Astrocyte (in vitro differentiated cells and primary cell): ENCODE data around the gene CYB5A. TPM values are rescaled to one million over a fixed set of nuclear protein-coding genes. Genes with fewer than 3 reads are reported as not detected.

ENCODE experiments used
- DNase-seq: peaks from one replicate; pipeline ENCODE4 v3.0.0-alpha.2; 2010; ENCODE audit warnings: low read depth
- FAIRE-seq: peaks from 2 replicates; lab custom pipeline; 2011; peaks lifted over from hg19 to GRCh38; lab: Jason Lieb, UNC
- H2AFZ ChIP-seq: 2 replicates; pipeline ENCODE4 v1.6.0; 2012; ENCODE audit warnings: low read depth, low read length, inconsistent platforms
- H3K27ac ChIP-seq: 2 replicates; pipeline ENCODE4 v1.5.1; 2011; ENCODE audit warnings: low read depth, low read length, inconsistent platforms
- H3K27me3 ChIP-seq: 2 replicates; pipeline ENCODE4 v1.6.0; 2011; ENCODE audit warnings: low read length, inconsistent platforms; ENCODE audit not compliant: insufficient read depth
- H3K36me3 ChIP-seq: 2 replicates; pipeline ENCODE4 v1.5.1; 2011; ENCODE audit warnings: low read length, inconsistent platforms; ENCODE audit not compliant: insufficient read depth
- H3K4me1 ChIP-seq: 2 replicates; pipeline ENCODE4 v1.5.1; 2011; ENCODE audit warnings: low read length, inconsistent platforms; ENCODE audit not compliant: insufficient read depth
- H3K4me2 ChIP-seq: 2 replicates; pipeline ENCODE4 v1.6.0; 2012; ENCODE audit warnings: low read length, inconsistent platforms
- H3K4me3 ChIP-seq: 2 replicates; pipeline ENCODE4 v1.5.1; 2011; ENCODE audit warnings: low read depth, mild to moderate bottlenecking, low read length, inconsistent platforms; ENCODE audit not compliant: insufficient read depth
- H3K79me2 ChIP-seq: 2 replicates; pipeline ENCODE4 v1.6.0; 2012; ENCODE audit warnings: mild to moderate bottlenecking, low read length, inconsistent platforms; ENCODE audit not compliant: insufficient read depth
- H3K9ac ChIP-seq: 2 replicates; pipeline ENCODE4 v1.6.0; 2012; ENCODE audit warnings: mild to moderate bottlenecking, low read length, inconsistent platforms
- H3K9me3 ChIP-seq: 2 replicates; pipeline ENCODE4 v1.5.1; 2012; ENCODE audit warnings: low read depth, mild to moderate bottlenecking, low read length, inconsistent platforms; ENCODE audit not compliant: insufficient read depth
- H4K20me1 ChIP-seq: 2 replicates; pipeline ENCODE4 v1.6.0; 2012; ENCODE audit warnings: low read length, inconsistent platforms; ENCODE audit not compliant: insufficient read depth
- H3K27ac Mint-ChIP-seq: one replicate; pipeline ENCODE4 v1.8.0; 2021; ENCODE audit warnings: mild to moderate bottlenecking, mixed read lengths; ENCODE audit not compliant: unreplicated experiment
- H3K27me3 Mint-ChIP-seq: one replicate; pipeline ENCODE4 v1.8.0; 2021; ENCODE audit warnings: low read depth, mixed read lengths; ENCODE audit not compliant: unreplicated experiment
- H3K36me3 Mint-ChIP-seq: one replicate; pipeline ENCODE4 v1.8.0; 2021; ENCODE audit warnings: low read depth, mixed read lengths; ENCODE audit not compliant: unreplicated experiment
- H3K4me1 Mint-ChIP-seq: one replicate; pipeline ENCODE4 v1.8.0; 2021; ENCODE audit warnings: low read depth, mixed read lengths; ENCODE audit not compliant: unreplicated experiment
- H3K4me3 Mint-ChIP-seq: one replicate; pipeline ENCODE4 v1.8.0; 2021; ENCODE audit warnings: mild to moderate bottlenecking, moderate library complexity, mixed read lengths; ENCODE audit not compliant: unreplicated experiment
- H3K9me3 Mint-ChIP-seq: one replicate; pipeline ENCODE4 v1.8.0; 2021; ENCODE audit warnings: mild to moderate bottlenecking, mixed read lengths; ENCODE audit not compliant: unreplicated experiment
- CTCF ChIP-seq: IDR thresholded peaks from 2 replicates; pipeline ENCODE4 v1.5.1; 2011; ENCODE audit warnings: low read depth, mild to moderate bottlenecking, inconsistent platforms, low read length, moderate library complexity; ENCODE audit not compliant: insufficient read depth
- EZH2 ChIP-seq: IDR thresholded peaks from 2 replicates; pipeline ENCODE4 v1.6.1; 2012; ENCODE audit warnings: mild to moderate bottlenecking, low read length, inconsistent platforms; ENCODE audit not compliant: insufficient read depth
- total RNA-seq: library from RNA; stranded (reverse); gene quantifications from 2 replicates; pipeline ENCODE4 v1.2.1, GENCODE V29; 2021

Gene CYB5A
- total RNA-seq, 1 donor from 2014 or later = 45.7 TPM

DNA sequence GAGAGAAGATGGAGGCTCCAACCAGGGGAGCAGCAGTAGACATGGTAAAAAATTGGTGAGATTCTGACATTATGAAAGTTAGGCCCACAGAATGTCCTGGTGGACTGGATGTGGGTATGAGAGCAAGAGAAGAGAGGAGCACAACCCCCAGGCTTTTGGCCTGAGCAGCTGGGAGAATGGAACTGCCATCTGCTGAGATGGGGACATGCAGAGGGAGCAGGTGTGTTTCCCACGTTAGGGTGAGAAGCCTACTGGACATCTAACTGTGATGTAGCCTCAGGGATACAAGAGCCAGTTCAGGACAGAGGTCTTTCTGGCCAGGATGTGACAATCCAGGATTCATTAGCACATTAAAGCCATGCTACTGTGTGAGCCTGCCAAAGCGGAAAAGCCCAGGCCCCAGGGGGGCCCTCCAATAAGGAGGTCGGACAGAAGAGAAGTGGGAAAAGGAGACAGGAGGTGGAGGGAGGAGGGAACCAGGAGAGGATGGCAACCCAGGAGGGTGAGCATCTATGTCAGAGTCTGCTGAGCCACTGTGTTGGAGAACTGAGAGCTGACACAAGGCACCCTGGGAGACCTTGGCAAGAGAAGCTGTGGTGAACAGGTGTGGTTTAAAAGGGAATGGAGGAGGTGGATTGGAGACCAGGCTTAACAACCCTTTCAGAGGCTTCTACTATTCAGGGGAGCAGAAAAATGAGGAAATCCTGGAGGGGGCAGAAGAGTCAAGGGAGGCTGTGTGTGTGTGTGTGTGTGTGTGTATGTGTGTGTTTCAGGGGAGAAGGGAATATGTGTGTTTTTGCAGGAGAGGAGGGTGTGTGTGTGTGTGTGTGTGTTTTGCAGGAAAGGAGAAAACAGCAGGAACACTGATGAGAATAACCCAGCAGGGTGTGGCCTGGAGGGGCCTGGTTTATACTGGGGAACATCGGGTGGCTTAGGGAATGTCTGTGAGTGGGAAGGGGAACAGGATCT is 10.5 kb downstream of the CYB5A start:
- H3K4me1 ChIP-seq = no peaks in the 10 kb centered on the region

DNA sequence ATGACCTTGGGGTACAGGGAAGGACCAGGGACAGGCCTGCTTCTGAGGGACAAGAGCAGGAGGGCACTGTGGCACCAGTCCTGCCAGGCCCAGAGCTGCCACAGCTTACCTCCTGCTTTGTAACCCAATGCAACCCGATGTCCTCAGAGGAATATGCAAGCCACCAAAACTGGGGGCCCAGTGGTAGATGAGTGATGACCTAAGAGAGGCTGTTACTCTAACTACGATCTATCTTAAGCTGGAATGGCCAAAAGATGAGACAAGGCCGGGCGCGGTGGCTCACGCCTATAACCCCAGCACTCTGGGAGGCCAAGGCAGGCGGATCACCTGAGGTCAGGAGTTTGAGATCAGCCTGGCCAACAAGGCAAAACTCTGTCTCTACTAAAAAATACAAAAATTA is 12.8 kb downstream of the CYB5A start:
- Histone ChIP-seq H3K4me2 (no peak overlapping the region), H3K4me3 (no peak overlapping the region), H3K27ac (no peak overlapping the region), H3K79me2 (no peaks in the 10 kb centered on the region), H3K9ac (no peak overlapping the region), H3K9me3 (no peaks in the 10 kb centered on the region), H3K36me3 (no peaks in the 10 kb centered on the region), H2AFZ (no peak overlapping the region), H3K4me1 (no peaks in the 10 kb centered on the region), H4K20me1 (no peaks in the 10 kb centered on the region), H3K27me3 (no peaks in the 10 kb centered on the region)
- Mint-ChIP-seq H3K27me3 (no peaks in the 10 kb centered on the region), H3K4me1 (no peaks in the 10 kb centered on the region), H3K9me3 (no peaks in the 10 kb centered on the region), H3K27ac (no peak overlapping the region), H3K36me3 (peaks cover 10% of the 10 kb centered on the region), H3K4me3 (no peak overlapping the region)
- FAIRE-seq (no peak), DNase-seq (no peak)
- TF ChIP-seq CTCF = no peak
- no peak for TF ChIP-seq EZH2

More for the DNA sequence above, 10.5 kb downstream of the CYB5A start:
- Mint-ChIP-seq H3K27ac (no peak overlapping the region), H3K27me3 (no peaks in the 10 kb centered on the region), H3K4me1 (no peaks in the 10 kb centered on the region), H3K36me3 (peaks cover 10% of the 10 kb centered on the region), H3K4me3 (no peak overlapping the region), H3K9me3 (no peaks in the 10 kb centered on the region)
- FAIRE-seq = no peak
- no peaks in the 10 kb centered on the region for H3K79me2 ChIP-seq
- H3K4me3 ChIP-seq = no peak overlapping the region
- H3K27me3 ChIP-seq = no peaks in the 10 kb centered on the region
- no peak for DNase-seq
- H3K4me2 ChIP-seq = no peak overlapping the region
- no peaks in the 10 kb centered on the region for H4K20me1 ChIP-seq
- H3K36me3 ChIP-seq = no peaks in the 10 kb centered on the region
- no peak overlapping the region for H2AFZ ChIP-seq
- H3K9me3 ChIP-seq = no peaks in the 10 kb centered on the region
- TF ChIP-seq CTCF (no peak), EZH2 (no peak)
- no peak overlapping the region for H3K9ac ChIP-seq
- no peak overlapping the region for H3K27ac ChIP-seq

GRCh38 chr18:74278058-74278457 is 13.7 kb downstream of the CYB5A start:
- no peaks in the 10 kb centered on the region for H3K79me2 ChIP-seq
- H3K4me3 ChIP-seq = no peak overlapping the region
- no peak overlapping the region for H3K9ac ChIP-seq
- H3K4me2 ChIP-seq = no peak overlapping the region
- Mint-ChIP-seq H3K27me3 (no peaks in the 10 kb centered on the region), H3K9me3 (no peaks in the 10 kb centered on the region), H3K36me3 (peaks cover 10% of the 10 kb centered on the region), H3K4me3 (no peak overlapping the region), H3K27ac (no peak overlapping the region), H3K4me1 (no peaks in the 10 kb centered on the region)
- H2AFZ ChIP-seq = no peak overlapping the region
- no peaks in the 10 kb centered on the region for H3K27me3 ChIP-seq
- no peaks in the 10 kb centered on the region for H4K20me1 ChIP-seq
- no peaks in the 10 kb centered on the region for H3K9me3 ChIP-seq
- no peaks in the 10 kb centered on the region for H3K4me1 ChIP-seq
- no peak for TF ChIP-seq EZH2
- TF ChIP-seq CTCF = no peak
- no peak for FAIRE-seq
- DNase-seq = no peak
- H3K27ac ChIP-seq = no peak overlapping the region
- no peaks in the 10 kb centered on the region for H3K36me3 ChIP-seq
